HCT116 (cell line): Measurements from ENCODE around the gene AADAC. TPM values are rescaled to one million over a fixed set of nuclear protein-coding genes. Genes with fewer than 3 reads are reported as not detected.

Experiments
- ATAC-seq: fragments of 200-7000 bp; cut with Tn5 transposase; 2 replicates; pipeline ENCODE4 v1.9.1; 2020; ENCODE audit warnings: mild to moderate bottlenecking, moderate library complexity
- BruUV-seq: library from RNA; stranded (reverse); fragments of 400-500 nt; replicated peaks from 2 replicates; lab custom pipeline; 2021; lab: Mats Ljungman, UMichigan
- CTCF ChIA-PET: fragments of 300-600 bp; sonication (Branson Sonifier 250); formaldehyde crosslinking; loops from one replicate; lab custom pipeline; 2021; ENCODE audit warnings: antibody characterized with exemption; lab: Charles Lee
- POLR2A ChIA-PET: fragments of 300-600, 350-600 bp; sonication (Branson Sonifier 250); formaldehyde crosslinking; loops from one replicate; lab custom pipeline; 2021; ENCODE audit warnings: antibody characterized with exemption; lab: Charles Lee
- RAD21 ChIA-PET, 2 experiments: fragments of 300-600 bp; sonication (Branson Sonifier 250); formaldehyde crosslinking; loops; one replicate each; lab custom pipeline; 2023; ENCODE audit warnings: low total read pairs in 2 of 2; ENCODE audit not compliant: uncharacterized antibody in 2 of 2, unreplicated experiment in 2 of 2, low non-redundant PET in 1 of 2; lab: Charles Lee
- DNase-seq: peaks from one replicate; pipeline ENCODE4 v3.0.0-alpha.2; 2010; ENCODE audit warnings: low read depth, low spot score
- H2AFZ ChIP-seq: fragments of 200-600 bp; shearing (Covaris generic), sonication (generic); 2 replicates; pipeline ENCODE4 v1.6.1; 2017; ENCODE audit warnings: low read depth, mixed run types, mixed read lengths, antibody characterized with exemption, low read length; ENCODE audit not compliant: poor library complexity, severe bottlenecking
- H3K27ac ChIP-seq: 2 replicates; pipeline ENCODE4 v1.5.1; 2012; ENCODE audit warnings: low read depth, low read length
- H3K27me3 ChIP-seq: fragments of 200-600 bp; sonication (generic); 2 replicates; pipeline ENCODE4 v1.6.1; 2016; ENCODE audit warnings: mixed run types, low read length, mixed read lengths; ENCODE audit not compliant: insufficient read depth
- H3K36me3 ChIP-seq, 2 experiments: fragments of 200-500 bp in 1 of 2; fragments of 200-600 bp in 1 of 2; sonication (Bioruptor generic) in 1 of 2; sonication (generic) in 1 of 2; 2 replicates each; pipeline versions ENCODE4 v1.5.1 to v1.6.1; 2014 to 2016; ENCODE audit warnings: low read length in 2 of 2, inconsistent platforms in 1 of 2, mixed read lengths in 1 of 2, mixed run types in 1 of 2; ENCODE audit not compliant: insufficient read depth in 2 of 2, control insufficient read depth in 1 of 2
- H3K4me1 ChIP-seq, 2 experiments: fragments of 200-600 bp in 1 of 2; sonication (generic) in 1 of 2; 2 replicates each; pipeline versions ENCODE4 v1.5.1 to v1.6.1; 2012 to 2017; ENCODE audit warnings: low read length in 2 of 2, inconsistent platforms in 1 of 2, mild to moderate bottlenecking in 1 of 2, mixed read lengths in 1 of 2, mixed run types in 1 of 2, moderate library complexity in 1 of 2; ENCODE audit not compliant: insufficient read depth in 2 of 2, control insufficient read depth in 1 of 2
- H3K4me2 ChIP-seq: fragments of 200-600 bp; sonication (generic); 2 replicates; pipeline ENCODE4 v1.6.1; 2017; ENCODE audit warnings: mixed run types, low read length, mixed read lengths
- H3K4me3 ChIP-seq, 2 experiments: fragments of 200-600 bp in 1 of 2; sonication (generic) in 1 of 2; replicated peaks in 1 of 2; 2 replicates each; pipeline ENCODE4 v1.5.1; 2011 to 2016; ENCODE audit warnings: low read length in 2 of 2, control low read depth in 1 of 2, low read depth in 1 of 2, mild to moderate bottlenecking in 1 of 2, mixed read lengths in 1 of 2, mixed run types in 1 of 2
- H3K79me2 ChIP-seq: fragments of 200-600 bp; sonication (generic); 2 replicates; pipeline ENCODE4 v1.6.1; 2017; ENCODE audit warnings: mild to moderate bottlenecking, mixed run types, low read length, moderate library complexity, mixed read lengths; ENCODE audit not compliant: insufficient read depth
- H3K9ac ChIP-seq: fragments of 200-600 bp; sonication (generic); 2 replicates; pipeline ENCODE4 v1.6.1; 2016; ENCODE audit warnings: low read length, mixed read lengths
- H3K9me2 ChIP-seq: fragments of 200-600 bp; sonication (generic), shearing (Covaris generic); 2 replicates; pipeline ENCODE4 v1.6.1; 2017; ENCODE audit warnings: mixed run types, mild to moderate bottlenecking, moderate library complexity; ENCODE audit not compliant: insufficient read depth
- H3K9me3 ChIP-seq, 2 experiments: fragments of 200-500 bp in 1 of 2; fragments of 200-600 bp in 1 of 2; sonication (Bioruptor generic) in 1 of 2; sonication (generic) in 1 of 2; 2 replicates each; pipeline ENCODE4 v1.6.1; 2014 to 2017; ENCODE audit warnings: low read length in 2 of 2, mixed read lengths in 2 of 2, inconsistent platforms in 1 of 2, low read depth in 1 of 2, mild to moderate bottlenecking in 1 of 2, mixed run types in 1 of 2, moderate library complexity in 1 of 2; ENCODE audit not compliant: control insufficient read depth in 1 of 2, insufficient read depth in 1 of 2
- H4K20me1 ChIP-seq: fragments of 200-600 bp; sonication (generic), shearing (Covaris generic); 2 replicates; pipeline ENCODE4 v1.6.1; 2017; ENCODE audit warnings: mixed run types, mild to moderate bottlenecking, moderate library complexity; ENCODE audit not compliant: insufficient read depth
- CBX3 ChIP-seq: IDR thresholded peaks from 2 replicates; pipeline ENCODE4 v1.6.1; 2012; ENCODE audit warnings: low read depth
- CTCF ChIP-seq, 3 experiments: fragments of 200-600 bp in 1 of 3; sonication (generic) in 1 of 3; IDR thresholded peaks in 2 of 3; conservative IDR thresholded peaks in 1 of 3; 2 replicates each; pipeline ENCODE4 v1.5.1; 2012 to 2017; ENCODE audit warnings: low read depth in 2 of 3, low read length in 2 of 3, antibody characterized with exemption in 1 of 3, borderline replicate concordance in 1 of 3, control low read depth in 1 of 3, mild to moderate bottlenecking in 1 of 3, mixed read lengths in 1 of 3, mixed run types in 1 of 3, moderate library complexity in 1 of 3; ENCODE audit not compliant: insufficient read depth in 1 of 3
- EGR1 ChIP-seq: IDR thresholded peaks from 2 replicates; pipeline ENCODE4 v1.6.1; 2012; ENCODE audit warnings: low read depth
- EZH2 ChIP-seq: fragments of 200-600 bp; sonication (generic); IDR thresholded peaks from 2 replicates; pipeline ENCODE4 v1.6.1; 2017; ENCODE audit warnings: antibody characterized with exemption, mixed run types
- MAX ChIP-seq: IDR thresholded peaks from 2 replicates; pipeline ENCODE4 v1.6.1; 2012
- RAD21 ChIP-seq: IDR thresholded peaks from 2 replicates; pipeline ENCODE4 v1.6.1; 2012; ENCODE audit warnings: low read depth, mild to moderate bottlenecking
- intact Hi-C: fragments of 100-400 bp; cut with micrococcal nuclease; formaldehyde crosslinking; loops from 2 replicates; pipeline ENCODE4 v1.10.0; 2022
- total RNA-seq: library from RNA; stranded (reverse); gene quantifications from one replicate; pipeline ENCODE4 v1.2.1, GENCODE V29; 2021; ENCODE audit not compliant: unreplicated experiment

The AADAC gene
- total RNA-seq, 1 experiment from 2014 or later: 3.8 TPM

DNA sequence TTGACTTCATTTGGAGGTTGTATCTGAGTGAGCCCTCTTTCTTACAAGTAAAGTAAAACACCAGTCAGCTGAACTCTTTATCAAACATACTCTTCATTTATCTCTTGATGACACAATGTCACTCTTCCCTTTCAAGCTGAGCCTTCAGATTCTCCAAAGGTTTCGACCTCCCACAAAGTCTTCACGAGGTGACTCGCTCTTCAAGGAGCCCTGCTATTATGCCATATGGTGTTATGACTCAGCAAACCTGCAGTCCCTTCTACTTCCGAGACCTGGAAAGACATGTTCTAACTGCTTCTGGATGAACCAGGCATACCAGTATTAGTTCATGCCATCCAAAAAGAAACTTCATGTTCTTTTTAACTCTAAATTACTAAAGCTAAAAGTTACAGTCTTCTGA is 23.1 kb downstream of the AADAC start (continued):
- TF ChIP-seq EGR1: 0 out of 2 replicates have a peak, but pooled peaks have one; percentile 23
- peak; percentile 73 for TF ChIP-seq CBX3
- TF ChIP-seq MAX: peak; percentile 87

GRCh38 chr3:151838574-151839312 is 24.8 kb downstream of the AADAC start:
- ChIA-PET POLR2A (interaction anchor here (2.2 kb wide), 1 partner anchor 399 kb away, joined by 9 read pairs; no protein-coding TSS in a partner anchor), CTCF (interaction anchor here (0.6 to 4.3 kb wide), 20 partner anchors 9 to 610 kb away, joined by 3 to 106 read pairs (median 4); no protein-coding TSS in a partner anchor), RAD21 (interaction anchor here (0.6 to 1.3 kb wide), 5 partner anchors 232 to 548 kb away, joined by 3 to 9 read pairs (median 5); no protein-coding TSS in a partner anchor)
- no peaks in the 10 kb centered on the region for H4K20me1 ChIP-seq
- H3K4me2 ChIP-seq: peak overlapping the region; percentile 70
- H3K4me3 ChIP-seq: peak overlapping the region; percentile 12 to 21; a peak in 2 of 4 replicates
- peak; percentile 73 to 81 (median 75) for TF ChIP-seq CTCF (IDR thresholded peaks at IDR 0.05 in 2 of 3, conservative IDR thresholded peaks at IDR 0.05 in 1 of 3; ENCODE audit: borderline replicate concordance in 1 of 3, insufficient read depth in 1 of 3, low read depth in 2 of 3, low read length in 2 of 3)
- TF ChIP-seq EZH2: no peak
- peak; percentile 94 for TF ChIP-seq RAD21
- H2AFZ ChIP-seq: peak overlapping the region; percentile 98
- H3K27ac ChIP-seq: no peak overlapping the region
- H3K9me2 ChIP-seq: no peaks in the 10 kb centered on the region
- no TSS peak for BruUV-seq
- intact Hi-C loops: loop anchor here (1.0 to 5.0 kb wide), 7 partner anchors 80 to 671 kb away; no protein-coding TSS in a partner anchor
- no peaks in the 10 kb centered on the region for H3K9me3 ChIP-seq
- no peak overlapping the region for H3K9ac ChIP-seq
- H3K4me1 ChIP-seq: peaks cover 22 to 30% of the 10 kb centered on the region in 2 experiments
- DNase-seq: peak; percentile 75
- H3K27me3 ChIP-seq: no peaks in the 10 kb centered on the region
- peak; percentile 80 for ATAC-seq
- no peaks in the 10 kb centered on the region for H3K79me2 ChIP-seq
- no peaks in the 10 kb centered on the region for H3K36me3 ChIP-seq
